HCT116 (cell line): ENCODE measurements around the gene MAGIX. TPM values are rescaled to one million over a fixed set of nuclear protein-coding genes. Genes with fewer than 3 reads are reported as not detected.

ENCODE experiments used
- ATAC-seq: fragments of 200-7000 bp; cut with Tn5 transposase; 2 replicates; pipeline ENCODE4 v1.9.1; 2020; ENCODE audit warnings: mild to moderate bottlenecking, moderate library complexity
- BruUV-seq: library from RNA; stranded (reverse); fragments of 400-500 nt; replicated peaks from 2 replicates; lab custom pipeline; 2021; lab: Mats Ljungman, UMichigan
- CTCF ChIA-PET: fragments of 300-600 bp; sonication (Branson Sonifier 250); formaldehyde crosslinking; loops from one replicate; lab custom pipeline; 2021; ENCODE audit warnings: antibody characterized with exemption; lab: Charles Lee
- POLR2A ChIA-PET: fragments of 300-600, 350-600 bp; sonication (Branson Sonifier 250); formaldehyde crosslinking; loops from one replicate; lab custom pipeline; 2021; ENCODE audit warnings: antibody characterized with exemption; lab: Charles Lee
- RAD21 ChIA-PET, 2 experiments: fragments of 300-600 bp; sonication (Branson Sonifier 250); formaldehyde crosslinking; loops; one replicate each; lab custom pipeline; 2023; ENCODE audit warnings: low total read pairs in 2 of 2; ENCODE audit not compliant: uncharacterized antibody in 2 of 2, unreplicated experiment in 2 of 2, low non-redundant PET in 1 of 2; lab: Charles Lee
- DNase-seq: peaks from one replicate; pipeline ENCODE4 v3.0.0-alpha.2; 2010; ENCODE audit warnings: low read depth, low spot score
- H2AFZ ChIP-seq: fragments of 200-600 bp; shearing (Covaris generic), sonication (generic); 2 replicates; pipeline ENCODE4 v1.6.1; 2017; ENCODE audit warnings: low read depth, mixed run types, mixed read lengths, antibody characterized with exemption, low read length; ENCODE audit not compliant: poor library complexity, severe bottlenecking
- H3K27ac ChIP-seq: 2 replicates; pipeline ENCODE4 v1.5.1; 2012; ENCODE audit warnings: low read depth, low read length
- H3K27me3 ChIP-seq: fragments of 200-600 bp; sonication (generic); 2 replicates; pipeline ENCODE4 v1.6.1; 2016; ENCODE audit warnings: mixed run types, low read length, mixed read lengths; ENCODE audit not compliant: insufficient read depth
- H3K36me3 ChIP-seq, 2 experiments: fragments of 200-500 bp in 1 of 2; fragments of 200-600 bp in 1 of 2; sonication (Bioruptor generic) in 1 of 2; sonication (generic) in 1 of 2; 2 replicates each; pipeline versions ENCODE4 v1.5.1 to v1.6.1; 2014 to 2016; ENCODE audit warnings: low read length in 2 of 2, inconsistent platforms in 1 of 2, mixed read lengths in 1 of 2, mixed run types in 1 of 2; ENCODE audit not compliant: insufficient read depth in 2 of 2, control insufficient read depth in 1 of 2
- H3K4me1 ChIP-seq, 2 experiments: fragments of 200-600 bp in 1 of 2; sonication (generic) in 1 of 2; 2 replicates each; pipeline versions ENCODE4 v1.5.1 to v1.6.1; 2012 to 2017; ENCODE audit warnings: low read length in 2 of 2, inconsistent platforms in 1 of 2, mild to moderate bottlenecking in 1 of 2, mixed read lengths in 1 of 2, mixed run types in 1 of 2, moderate library complexity in 1 of 2; ENCODE audit not compliant: insufficient read depth in 2 of 2, control insufficient read depth in 1 of 2
- H3K4me2 ChIP-seq: fragments of 200-600 bp; sonication (generic); 2 replicates; pipeline ENCODE4 v1.6.1; 2017; ENCODE audit warnings: mixed run types, low read length, mixed read lengths
- H3K4me3 ChIP-seq, 2 experiments: fragments of 200-600 bp in 1 of 2; sonication (generic) in 1 of 2; replicated peaks in 1 of 2; 2 replicates each; pipeline ENCODE4 v1.5.1; 2011 to 2016; ENCODE audit warnings: low read length in 2 of 2, control low read depth in 1 of 2, low read depth in 1 of 2, mild to moderate bottlenecking in 1 of 2, mixed read lengths in 1 of 2, mixed run types in 1 of 2
- H3K79me2 ChIP-seq: fragments of 200-600 bp; sonication (generic); 2 replicates; pipeline ENCODE4 v1.6.1; 2017; ENCODE audit warnings: mild to moderate bottlenecking, mixed run types, low read length, moderate library complexity, mixed read lengths; ENCODE audit not compliant: insufficient read depth
- H3K9ac ChIP-seq: fragments of 200-600 bp; sonication (generic); 2 replicates; pipeline ENCODE4 v1.6.1; 2016; ENCODE audit warnings: low read length, mixed read lengths
- H3K9me2 ChIP-seq: fragments of 200-600 bp; sonication (generic), shearing (Covaris generic); 2 replicates; pipeline ENCODE4 v1.6.1; 2017; ENCODE audit warnings: mixed run types, mild to moderate bottlenecking, moderate library complexity; ENCODE audit not compliant: insufficient read depth
- H3K9me3 ChIP-seq, 2 experiments: fragments of 200-500 bp in 1 of 2; fragments of 200-600 bp in 1 of 2; sonication (Bioruptor generic) in 1 of 2; sonication (generic) in 1 of 2; 2 replicates each; pipeline ENCODE4 v1.6.1; 2014 to 2017; ENCODE audit warnings: low read length in 2 of 2, mixed read lengths in 2 of 2, inconsistent platforms in 1 of 2, low read depth in 1 of 2, mild to moderate bottlenecking in 1 of 2, mixed run types in 1 of 2, moderate library complexity in 1 of 2; ENCODE audit not compliant: control insufficient read depth in 1 of 2, insufficient read depth in 1 of 2
- H4K20me1 ChIP-seq: fragments of 200-600 bp; sonication (generic), shearing (Covaris generic); 2 replicates; pipeline ENCODE4 v1.6.1; 2017; ENCODE audit warnings: mixed run types, mild to moderate bottlenecking, moderate library complexity; ENCODE audit not compliant: insufficient read depth
- CEBPB ChIP-seq: IDR thresholded peaks from 2 replicates; pipeline ENCODE4 v1.6.1; 2012; ENCODE audit warnings: low read depth
- CTCF ChIP-seq, 3 experiments: fragments of 200-600 bp in 1 of 3; sonication (generic) in 1 of 3; IDR thresholded peaks in 2 of 3; conservative IDR thresholded peaks in 1 of 3; 2 replicates each; pipeline ENCODE4 v1.5.1; 2012 to 2017; ENCODE audit warnings: low read depth in 2 of 3, low read length in 2 of 3, antibody characterized with exemption in 1 of 3, borderline replicate concordance in 1 of 3, control low read depth in 1 of 3, mild to moderate bottlenecking in 1 of 3, mixed read lengths in 1 of 3, mixed run types in 1 of 3, moderate library complexity in 1 of 3; ENCODE audit not compliant: insufficient read depth in 1 of 3
- ELF1 ChIP-seq: IDR thresholded peaks from 2 replicates; pipeline ENCODE4 v1.6.1; 2012; ENCODE audit warnings: low read depth, borderline replicate concordance
- POLR2AphosphoS5 ChIP-seq: IDR thresholded peaks from 2 replicates; pipeline ENCODE4 v1.6.1; 2011; ENCODE audit warnings: mild to moderate bottlenecking, low read depth, low read length, moderate library complexity
- SRF ChIP-seq: IDR thresholded peaks from 2 replicates; pipeline ENCODE4 v1.6.1; 2012; ENCODE audit warnings: low read depth
- TCF7L2 ChIP-seq: IDR thresholded peaks from 2 replicates; pipeline ENCODE4 v1.7.0; 2011; ENCODE audit warnings: borderline replicate concordance, inconsistent platforms; ENCODE audit not compliant: insufficient read depth, insufficient read length; ENCODE audit errors: extremely low read depth
- intact Hi-C: fragments of 100-400 bp; cut with micrococcal nuclease; formaldehyde crosslinking; loops from 2 replicates; pipeline ENCODE4 v1.10.0; 2022
- total RNA-seq: library from RNA; stranded (reverse); gene quantifications from one replicate; pipeline ENCODE4 v1.2.1, GENCODE V29; 2021; ENCODE audit not compliant: unreplicated experiment

MAGIX gene
- total RNA-seq, 1 experiment from 2014 or later, result 2.6 TPM

- Histone ChIP-seq H3K79me2 (no peaks in the 10 kb centered on the region), H3K9me2 (no peaks in the 10 kb centered on the region), H3K4me2 (peak overlapping the region; percentile 89), H3K9ac (peak overlapping the region; percentile 71), H3K36me3 (no peaks in the 10 kb centered on the region), H2AFZ (no peak overlapping the region), H3K4me3 (peak overlapping the region; percentile 47 to 60), H3K9me3 (no peaks in the 10 kb centered on the region), H4K20me1 (no peaks in the 10 kb centered on the region), H3K27me3 (no peaks in the 10 kb centered on the region), H3K27ac (peak overlapping the region; percentile 95), H3K4me1 (peaks cover 11 to 46% of the 10 kb centered on the region in 2 experiments)
- peak in 1 of 3 experiments; percentile 45; a peak in 2 of 6 replicates for TF ChIP-seq CTCF (IDR thresholded peaks at IDR 0.05 in 2 of 3, conservative IDR thresholded peaks at IDR 0.05 in 1 of 3; ENCODE audit: borderline replicate concordance in 1 of 3, insufficient read depth in 1 of 3, low read depth in 2 of 3, low read length in 2 of 3)
- peak; percentile 59 for TF ChIP-seq TCF7L2
- TF ChIP-seq POLR2AphosphoS5, result peak; percentile 71
- no peak for TF ChIP-seq ELF1
- no peak for TF ChIP-seq SRF
- no peak for TF ChIP-seq CEBPB
- ChIA-PET RAD21 (interaction anchor here in 1 of 2 experiments (1.0 kb wide), 1 partner anchor 482 kb away, joined by 4 read pairs; no protein-coding TSS in a partner anchor), POLR2A (interaction anchor here (1.2 to 3.0 kb wide), 5 partner anchors 10 to 24 kb away, joined by 3 to 21 read pairs (median 9); no protein-coding TSS in a partner anchor), CTCF (interaction anchor here (0.9 to 2.6 kb wide), 6 partner anchors 10 to 26 kb away, joined by 3 to 20 read pairs (median 6); no protein-coding TSS in a partner anchor)
- DNase-seq (peak; percentile 85), ATAC-seq (peak; percentile 59)
- TSS peak; percentile 62 for BruUV-seq
- intact Hi-C loops, result loop anchor here (5.0 to 10.0 kb wide), 2 partner anchors 44 to 121 kb away; partner anchors contain the start of genes GPKOW and TFE3
Measured at GRCh38 chrX:49165901-49166881, 3.6 kb downstream of the MAGIX start.
